GM19351 (cell line): ENCODE measurements around the gene KRT73.

Experiments
- ATAC-seq: cut with Tn5 transposase; IDR thresholded peaks from one replicate; pipeline ENCODE4 v1.9.1; 2021; ENCODE audit warnings: mild to moderate bottlenecking, moderate library complexity; ENCODE audit not compliant: unreplicated experiment

Gene KRT73

GRCh38 chr12:52627395-52628110 is 9.2 kb upstream of the KRT73 start:
- no peak for ATAC-seq

GRCh38 chr12:52622349-52622748 is 4.0 kb upstream of the KRT73 start:
- no peak for ATAC-seq

GRCh38 chr12:52618866-52619265 is 507 bp upstream of the KRT73 start:
- ATAC-seq: no peak

GRCh38 chr12:52617403-52617785 is 965 bp downstream of the KRT73 start:
- ATAC-seq: no peak

- no peak for ATAC-seq
Observed at GRCh38 chr12:52616680-52617402, 1.5 kb downstream of the KRT73 start.

- no peak for ATAC-seq
Observed at GRCh38 chr12:52615912-52616311, 2.4 kb downstream of the KRT73 start.

- ATAC-seq: no peak
Observed at GRCh38 chr12:52615208-52615868, 3.0 kb downstream of the KRT73 start.

GRCh38 chr12:52614381-52615207 is 3.8 kb downstream of the KRT73 start:
- no peak for ATAC-seq

GRCh38 chr12:52613384-52614030 is 4.9 kb downstream of the KRT73 start:
- no peak for ATAC-seq

GRCh38 chr12:52612431-52613383 is 5.7 kb downstream of the KRT73 start:
- no peak for ATAC-seq

GRCh38 chr12:52611080-52611468 is 7.3 kb downstream of the KRT73 start:
- no peak for ATAC-seq

- no peak for ATAC-seq
Observed at GRCh38 chr12:52608826-52609630, 9.3 kb downstream of the KRT73 start.

GRCh38 chr12:52608161-52608560 is 10.2 kb downstream of the KRT73 start:
- ATAC-seq: no peak

GRCh38 chr12:52607314-52607713 is 11.0 kb downstream of the KRT73 start:
- no peak for ATAC-seq

GRCh38 chr12:52606581-52607218 is 11.7 kb downstream of the KRT73 start:
- no peak for ATAC-seq

GRCh38 chr12:52606096-52606495 is 12.3 kb downstream of the KRT73 start:
- no peak for ATAC-seq

- no peak for ATAC-seq
Observed at GRCh38 chr12:52605542-52605941, 12.8 kb downstream of the KRT73 start.

- ATAC-seq: no peak
Observed at GRCh38 chr12:52604859-52605258, 13.5 kb downstream of the KRT73 start.
